ENCODE measurements around the gene GUCA1A.

GUCA1A gene

GRCh38 chr6:42173101-42173500 is at the start of gene GUCA1A:
GUCA1A (plus strand) TSS chr6:42173364; CDS start chr6:42173614, 250 bp downstream.
- Histone ChIP-seq H3K4me1 (ENCODE audit: control insufficient read depth in 1 of 2, insufficient read depth in 2 of 2, low read length in 2 of 2) (no peaks in the 10 kb centered on the region), H3K9ac (ENCODE audit: low read depth in 1 of 2, low read length in 2 of 2) (no peak within 1 kb of the TSS), H3K36me3 (ENCODE audit: control insufficient read depth in 1 of 2, insufficient read depth in 2 of 2, low read length in 2 of 2) (no peaks in the 10 kb centered on the region), H3K4me3 (ENCODE audit: low read depth in 1 of 2, low read length in 2 of 2) (no peak within 1 kb of the TSS), H3K27ac (ENCODE audit: low read depth, low read length) (no peak within 1 kb of the TSS), H3K27me3 (ENCODE audit: control insufficient read depth in 1 of 2, insufficient read depth in 2 of 2, low read length in 2 of 2) (no peaks in the 10 kb centered on the region), H3K9me3 (ENCODE audit: control insufficient read depth in 1 of 2, low read length in 2 of 2) (no peaks in the 10 kb centered on the region)

DNA sequence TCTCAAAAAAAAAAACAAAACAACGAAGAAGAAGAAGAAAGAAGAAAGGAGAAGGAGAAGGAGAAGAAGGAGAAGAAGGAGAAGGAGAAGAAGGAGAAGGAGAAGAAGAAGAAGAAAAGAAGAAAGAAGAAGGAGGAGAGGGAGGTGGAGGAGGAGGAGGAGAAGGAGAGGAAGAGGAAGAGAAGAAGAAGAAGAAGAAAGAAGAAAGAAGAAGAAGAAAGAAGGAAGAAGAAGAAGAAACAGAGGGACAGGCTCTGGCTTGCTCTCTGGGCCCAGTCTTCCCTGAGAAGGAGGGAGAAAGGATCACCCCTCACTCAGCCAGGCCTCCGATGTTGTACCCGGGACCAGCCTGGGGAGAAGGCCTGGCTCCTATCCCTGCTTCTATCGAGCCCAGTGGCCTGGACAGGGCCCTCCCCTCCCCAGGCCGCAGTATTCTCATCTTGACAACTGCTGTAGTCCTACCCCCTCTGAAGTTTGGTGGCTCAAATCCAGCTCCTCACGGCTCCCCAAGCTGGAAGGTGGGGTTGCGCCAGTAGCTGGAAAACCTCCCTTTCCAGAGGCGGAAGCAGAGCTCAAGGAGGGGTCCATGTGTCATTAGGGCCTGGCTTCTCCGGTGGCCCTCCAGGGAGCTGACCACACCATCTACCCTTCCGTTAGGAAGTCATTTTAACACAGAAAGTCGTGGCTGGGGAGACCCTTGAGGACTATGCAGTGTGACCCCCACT is 49.6 kb upstream of the GUCA1A start:
- Histone ChIP-seq H3K36me3 (ENCODE audit: control insufficient read depth in 1 of 2, insufficient read depth in 2 of 2, low read length in 2 of 2) (peaks cover 17 to 30% of the 10 kb centered on the region in 2 donors), H3K9me3 (ENCODE audit: control insufficient read depth in 1 of 2, low read length in 2 of 2) (no peaks in the 10 kb centered on the region), H3K4me1 (ENCODE audit: control insufficient read depth in 1 of 2, insufficient read depth in 2 of 2, low read length in 2 of 2) (peaks cover 37 to 40% of the 10 kb centered on the region in 2 donors), H3K4me3 (ENCODE audit: low read depth in 1 of 2, low read length in 2 of 2) (no peak overlapping the region), H3K27ac (ENCODE audit: low read depth, low read length) (peak overlapping the region; percentile 61), H3K27me3 (ENCODE audit: control insufficient read depth in 1 of 2, insufficient read depth in 2 of 2, low read length in 2 of 2) (no peaks in the 10 kb centered on the region), H3K9ac (ENCODE audit: low read depth in 1 of 2, low read length in 2 of 2) (peak overlapping the region; percentile 25 to 39)

DNA sequence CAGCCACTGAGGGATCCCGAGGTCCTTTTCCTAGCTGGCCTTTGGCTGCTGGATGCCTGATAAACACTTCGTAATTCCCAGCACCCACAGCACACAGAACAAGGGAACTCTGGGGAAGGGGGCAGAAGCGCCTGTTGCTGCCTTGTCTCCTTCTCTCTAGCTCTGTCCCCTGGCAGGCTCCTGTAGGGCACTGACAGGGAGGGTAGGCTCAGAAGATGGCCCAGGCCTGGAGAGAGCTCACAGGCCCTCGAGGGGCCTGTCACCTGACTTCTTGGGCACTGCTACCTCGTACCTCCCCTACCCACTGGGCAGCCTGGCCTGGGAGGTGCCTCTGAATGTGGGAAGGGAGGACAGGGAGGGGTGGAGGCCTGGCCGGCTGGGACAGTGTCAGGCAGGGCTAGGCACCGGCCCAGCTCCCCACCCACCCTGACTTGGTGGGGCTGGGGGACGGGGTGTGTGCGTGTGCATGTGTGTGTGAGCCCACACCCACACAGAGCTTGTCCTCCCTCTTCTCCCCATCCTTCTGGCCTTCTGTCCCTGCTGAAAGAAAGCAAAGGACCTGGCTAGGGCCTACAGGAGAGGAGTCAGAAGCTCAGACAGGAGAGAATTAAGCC is 48.8 kb upstream of the GUCA1A start:
- Histone ChIP-seq H3K27me3 (ENCODE audit: control insufficient read depth in 1 of 2, insufficient read depth in 2 of 2, low read length in 2 of 2) (no peaks in the 10 kb centered on the region), H3K36me3 (ENCODE audit: control insufficient read depth in 1 of 2, insufficient read depth in 2 of 2, low read length in 2 of 2) (peaks cover 17 to 33% of the 10 kb centered on the region in 2 donors), H3K4me3 (ENCODE audit: low read depth in 1 of 2, low read length in 2 of 2) (no peak overlapping the region), H3K9me3 (ENCODE audit: control insufficient read depth in 1 of 2, low read length in 2 of 2) (no peaks in the 10 kb centered on the region), H3K27ac (ENCODE audit: low read depth, low read length) (peak overlapping the region; percentile 50), H3K4me1 (ENCODE audit: control insufficient read depth in 1 of 2, insufficient read depth in 2 of 2, low read length in 2 of 2) (peaks cover 37 to 40% of the 10 kb centered on the region in 2 donors), H3K9ac (ENCODE audit: low read depth in 1 of 2, low read length in 2 of 2) (peak overlapping the region; percentile 25 to 39)

DNA sequence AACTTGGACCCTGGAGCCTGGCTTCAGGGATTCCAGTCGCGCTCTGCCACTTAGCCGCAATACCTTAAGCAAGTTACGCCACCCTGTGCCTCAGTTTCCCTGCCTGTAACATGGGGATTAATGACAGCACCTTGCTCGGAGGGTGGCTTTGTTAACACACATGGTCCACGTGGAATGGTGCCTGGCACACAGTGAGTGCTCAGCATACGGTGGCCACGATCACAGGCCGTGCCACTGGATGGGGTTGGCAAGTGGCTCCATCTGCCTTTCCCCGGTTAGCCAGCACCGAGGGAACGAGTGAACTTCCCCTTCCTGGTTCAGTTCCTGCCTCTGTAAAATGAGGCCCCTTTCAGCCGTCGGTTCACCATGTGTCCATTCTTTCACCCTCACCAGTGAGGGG is 47.9 kb upstream of the GUCA1A start:
- peaks cover 37 to 40% of the 10 kb centered on the region in 2 donors for H3K4me1 ChIP-seq (ENCODE audit: control insufficient read depth in 1 of 2, insufficient read depth in 2 of 2, low read length in 2 of 2)
- H3K9ac ChIP-seq (ENCODE audit: low read depth in 1 of 2, low read length in 2 of 2), result no peak overlapping the region
- H3K27ac ChIP-seq (ENCODE audit: low read depth, low read length), result no peak overlapping the region
- peaks cover 17 to 41% of the 10 kb centered on the region in 2 donors for H3K36me3 ChIP-seq (ENCODE audit: control insufficient read depth in 1 of 2, insufficient read depth in 2 of 2, low read length in 2 of 2)
- no peaks in the 10 kb centered on the region for H3K27me3 ChIP-seq (ENCODE audit: control insufficient read depth in 1 of 2, insufficient read depth in 2 of 2, low read length in 2 of 2)
- H3K4me3 ChIP-seq (ENCODE audit: low read depth in 1 of 2, low read length in 2 of 2), result no peak overlapping the region
- no peaks in the 10 kb centered on the region for H3K9me3 ChIP-seq (ENCODE audit: control insufficient read depth in 1 of 2, low read length in 2 of 2)

GRCh38 chr6:42125663-42126062 is 47.5 kb upstream of the GUCA1A start:
- H3K4me3 ChIP-seq (ENCODE audit: low read depth in 1 of 2, low read length in 2 of 2), result no peak overlapping the region
- H3K9me3 ChIP-seq (ENCODE audit: control insufficient read depth in 1 of 2, low read length in 2 of 2), result no peaks in the 10 kb centered on the region
- peaks cover 17 to 43% of the 10 kb centered on the region in 2 donors for H3K36me3 ChIP-seq (ENCODE audit: control insufficient read depth in 1 of 2, insufficient read depth in 2 of 2, low read length in 2 of 2)
- no peak overlapping the region for H3K27ac ChIP-seq (ENCODE audit: low read depth, low read length)
- no peaks in the 10 kb centered on the region for H3K27me3 ChIP-seq (ENCODE audit: control insufficient read depth in 1 of 2, insufficient read depth in 2 of 2, low read length in 2 of 2)
- no peak overlapping the region for H3K9ac ChIP-seq (ENCODE audit: low read depth in 1 of 2, low read length in 2 of 2)
- peaks cover 37 to 40% of the 10 kb centered on the region in 2 donors for H3K4me1 ChIP-seq (ENCODE audit: control insufficient read depth in 1 of 2, insufficient read depth in 2 of 2, low read length in 2 of 2)

- Histone ChIP-seq H3K9me3 (ENCODE audit: control insufficient read depth in 1 of 2, low read length in 2 of 2) (no peaks in the 10 kb centered on the region), H3K36me3 (ENCODE audit: control insufficient read depth in 1 of 2, insufficient read depth in 2 of 2, low read length in 2 of 2) (peaks cover 17 to 50% of the 10 kb centered on the region in 2 donors), H3K27ac (ENCODE audit: low read depth, low read length) (no peak overlapping the region), H3K9ac (ENCODE audit: low read depth in 1 of 2, low read length in 2 of 2) (no peak overlapping the region), H3K4me1 (ENCODE audit: control insufficient read depth in 1 of 2, insufficient read depth in 2 of 2, low read length in 2 of 2) (peaks cover 18 to 23% of the 10 kb centered on the region in 2 donors), H3K27me3 (ENCODE audit: control insufficient read depth in 1 of 2, insufficient read depth in 2 of 2, low read length in 2 of 2) (no peaks in the 10 kb centered on the region), H3K4me3 (ENCODE audit: low read depth in 1 of 2, low read length in 2 of 2) (no peak overlapping the region)
These were observed 44.5 kb upstream of the GUCA1A start for GRCh38 chr6:42128460-42129359.

GRCh38 chr6:42129360-42129676 is 43.8 kb upstream of the GUCA1A start:
- Histone ChIP-seq H3K9me3 (ENCODE audit: control insufficient read depth in 1 of 2, low read length in 2 of 2) (no peaks in the 10 kb centered on the region), H3K27me3 (ENCODE audit: control insufficient read depth in 1 of 2, insufficient read depth in 2 of 2, low read length in 2 of 2) (no peaks in the 10 kb centered on the region), H3K4me3 (ENCODE audit: low read depth in 1 of 2, low read length in 2 of 2) (no peak overlapping the region), H3K9ac (ENCODE audit: low read depth in 1 of 2, low read length in 2 of 2) (no peak overlapping the region), H3K4me1 (ENCODE audit: control insufficient read depth in 1 of 2, insufficient read depth in 2 of 2, low read length in 2 of 2) (peaks cover 19 to 22% of the 10 kb centered on the region in 2 donors), H3K36me3 (ENCODE audit: control insufficient read depth in 1 of 2, insufficient read depth in 2 of 2, low read length in 2 of 2) (peaks cover 17 to 50% of the 10 kb centered on the region in 2 donors), H3K27ac (ENCODE audit: low read depth, low read length) (no peak overlapping the region)

DNA sequence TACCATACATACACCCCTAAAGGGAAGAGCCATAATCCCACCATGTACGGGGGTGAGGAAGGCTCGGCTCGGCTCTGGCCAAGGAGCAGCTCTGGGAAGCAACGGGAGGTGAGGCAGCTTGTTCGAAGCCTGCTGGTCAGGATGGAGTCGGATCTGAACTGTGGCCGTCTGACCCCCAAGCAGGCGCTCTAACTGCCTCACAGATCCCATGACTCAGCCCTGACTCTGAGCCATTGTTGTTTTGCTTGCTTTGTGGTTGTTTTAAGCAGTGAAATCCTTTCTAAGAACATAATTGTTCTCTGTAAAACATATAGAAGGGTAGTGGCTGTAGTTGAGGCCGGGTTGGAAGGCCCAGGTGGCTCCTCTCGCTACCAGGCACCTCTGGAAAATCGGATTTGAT is 41.6 kb upstream of the GUCA1A start:
- H3K4me1 ChIP-seq (ENCODE audit: control insufficient read depth in 1 of 2, insufficient read depth in 2 of 2, low read length in 2 of 2), result peaks cover 16 to 17% of the 10 kb centered on the region in 2 donors
- peaks cover 5 to 36% of the 10 kb centered on the region in 2 donors for H3K36me3 ChIP-seq (ENCODE audit: control insufficient read depth in 1 of 2, insufficient read depth in 2 of 2, low read length in 2 of 2)
- H3K4me3 ChIP-seq (ENCODE audit: low read depth in 1 of 2, low read length in 2 of 2), result no peak overlapping the region
- H3K9ac ChIP-seq (ENCODE audit: low read depth in 1 of 2, low read length in 2 of 2), result no peak overlapping the region
- H3K27ac ChIP-seq (ENCODE audit: low read depth, low read length), result no peak overlapping the region
- H3K9me3 ChIP-seq (ENCODE audit: control insufficient read depth in 1 of 2, low read length in 2 of 2), result no peaks in the 10 kb centered on the region
- no peaks in the 10 kb centered on the region for H3K27me3 ChIP-seq (ENCODE audit: control insufficient read depth in 1 of 2, insufficient read depth in 2 of 2, low read length in 2 of 2)

GRCh38 chr6:42133926-42134325 is 39.2 kb upstream of the GUCA1A start:
- no peaks in the 10 kb centered on the region for H3K9me3 ChIP-seq (ENCODE audit: control insufficient read depth in 1 of 2, low read length in 2 of 2)
- H3K27me3 ChIP-seq (ENCODE audit: control insufficient read depth in 1 of 2, insufficient read depth in 2 of 2, low read length in 2 of 2), result no peaks in the 10 kb centered on the region
- H3K4me1 ChIP-seq (ENCODE audit: control insufficient read depth in 1 of 2, insufficient read depth in 2 of 2, low read length in 2 of 2), result peaks cover 30 to 36% of the 10 kb centered on the region in 2 donors
- H3K27ac ChIP-seq (ENCODE audit: low read depth, low read length), result no peak overlapping the region
- peaks cover 0 to 22% of the 10 kb centered on the region in 2 donors for H3K36me3 ChIP-seq (ENCODE audit: control insufficient read depth in 1 of 2, insufficient read depth in 2 of 2, low read length in 2 of 2)
- H3K4me3 ChIP-seq (ENCODE audit: low read depth in 1 of 2, low read length in 2 of 2), result no peak overlapping the region
- H3K9ac ChIP-seq (ENCODE audit: low read depth in 1 of 2, low read length in 2 of 2), result no peak overlapping the region

- H3K4me3 ChIP-seq (ENCODE audit: low read depth in 1 of 2, low read length in 2 of 2), result no peak overlapping the region
- H3K27ac ChIP-seq (ENCODE audit: low read depth, low read length), result no peak overlapping the region
- no peaks in the 10 kb centered on the region for H3K9me3 ChIP-seq (ENCODE audit: control insufficient read depth in 1 of 2, low read length in 2 of 2)
- H3K27me3 ChIP-seq (ENCODE audit: control insufficient read depth in 1 of 2, insufficient read depth in 2 of 2, low read length in 2 of 2), result no peaks in the 10 kb centered on the region
- peaks cover 0 to 13% of the 10 kb centered on the region in 2 donors for H3K36me3 ChIP-seq (ENCODE audit: control insufficient read depth in 1 of 2, insufficient read depth in 2 of 2, low read length in 2 of 2)
- no peak overlapping the region for H3K9ac ChIP-seq (ENCODE audit: low read depth in 1 of 2, low read length in 2 of 2)
- peaks cover 43 to 48% of the 10 kb centered on the region in 2 donors for H3K4me1 ChIP-seq (ENCODE audit: control insufficient read depth in 1 of 2, insufficient read depth in 2 of 2, low read length in 2 of 2)
These were observed 38.0 kb upstream of the GUCA1A start for GRCh38 chr6:42135161-42135560.
